SKM-1 (cell line): ENCODE results near the gene BAD.

Experiments used
- DNase-seq: peaks from one replicate; lab custom pipeline; 2025; ENCODE audit not compliant: unreplicated experiment; lab: John Stamatoyannopoulos, UW

Gene BAD

GRCh38 chr11:64281957-64282770 lies 2.3 kb downstream of the BAD start:
- DNase-seq, result no peak

DNA sequence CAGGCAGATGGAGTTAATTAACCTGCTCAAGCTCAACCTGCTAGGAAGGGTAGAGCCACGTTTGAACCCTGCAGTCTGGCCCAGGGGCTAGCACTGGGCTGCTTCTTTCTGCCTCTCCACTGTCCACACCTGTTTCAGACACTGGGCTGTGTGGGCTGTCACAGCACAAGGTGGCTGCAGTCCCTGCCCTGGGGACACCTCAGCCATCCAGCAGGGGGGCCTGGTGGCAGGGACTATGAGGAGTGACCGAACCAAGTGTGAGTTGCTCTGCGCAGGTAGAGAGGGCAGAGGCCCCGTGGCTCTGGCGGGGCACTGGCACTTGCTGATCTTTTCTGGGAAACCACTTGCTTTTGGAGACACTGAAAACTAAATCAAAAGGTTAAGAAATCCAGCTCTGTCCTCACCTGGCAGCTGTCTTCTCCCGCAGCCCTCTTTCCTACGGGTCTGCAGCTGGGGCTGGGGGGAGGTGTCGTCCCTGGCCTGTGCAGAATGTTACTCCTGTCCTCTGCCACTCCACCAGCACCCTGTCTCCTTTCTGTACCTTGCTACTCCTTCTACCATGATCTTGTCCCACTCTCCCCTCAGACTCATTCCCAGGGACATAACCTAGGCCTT lies 5.8 kb downstream of the BAD start:
- no peak for DNase-seq

DNA sequence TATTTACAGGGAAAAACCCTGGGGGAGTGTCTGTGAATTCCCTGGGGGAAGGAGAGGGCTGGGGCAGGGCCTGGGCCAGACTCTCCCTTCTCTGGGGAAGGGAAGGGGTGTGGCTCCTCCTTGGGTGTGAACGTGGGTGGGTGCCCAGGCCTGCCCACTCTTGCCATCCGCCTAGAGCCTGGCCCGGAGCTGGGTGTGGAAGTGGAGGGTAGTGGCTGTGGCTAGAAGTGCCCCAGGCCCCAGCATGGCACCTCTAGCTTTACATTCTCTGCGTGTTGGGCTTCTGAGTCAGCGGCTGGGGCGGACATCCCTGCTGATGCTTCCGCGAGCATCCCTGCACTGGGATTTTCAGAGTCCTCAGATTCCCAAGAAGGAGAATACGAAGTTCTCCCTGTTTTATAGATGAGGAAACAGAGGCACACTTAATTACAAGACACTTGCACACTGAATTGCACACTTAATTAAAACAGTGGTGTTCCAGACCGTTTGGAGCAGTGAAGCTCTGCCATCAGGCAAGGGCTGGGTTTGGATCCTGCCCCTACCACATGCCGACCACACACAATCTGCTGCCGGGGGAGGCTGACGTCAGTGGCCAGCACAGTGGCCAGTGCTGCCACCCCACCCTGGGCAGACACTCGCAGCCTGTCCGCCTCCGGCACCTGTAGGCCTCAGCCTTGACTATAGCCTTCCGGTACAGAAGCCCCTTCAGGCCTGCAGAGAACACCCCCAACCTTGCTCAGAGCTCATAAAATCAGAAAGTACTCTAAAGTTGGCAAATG lies 7.6 kb downstream of the BAD start:
- DNase-seq, result no peak

- DNase-seq, result no peak
These were observed 8.6 kb downstream of the BAD start for GRCh38 chr11:64275841-64276240.

GRCh38 chr11:64275031-64275800 lies 9.2 kb downstream of the BAD start:
- DNase-seq, result no peak

DNA sequence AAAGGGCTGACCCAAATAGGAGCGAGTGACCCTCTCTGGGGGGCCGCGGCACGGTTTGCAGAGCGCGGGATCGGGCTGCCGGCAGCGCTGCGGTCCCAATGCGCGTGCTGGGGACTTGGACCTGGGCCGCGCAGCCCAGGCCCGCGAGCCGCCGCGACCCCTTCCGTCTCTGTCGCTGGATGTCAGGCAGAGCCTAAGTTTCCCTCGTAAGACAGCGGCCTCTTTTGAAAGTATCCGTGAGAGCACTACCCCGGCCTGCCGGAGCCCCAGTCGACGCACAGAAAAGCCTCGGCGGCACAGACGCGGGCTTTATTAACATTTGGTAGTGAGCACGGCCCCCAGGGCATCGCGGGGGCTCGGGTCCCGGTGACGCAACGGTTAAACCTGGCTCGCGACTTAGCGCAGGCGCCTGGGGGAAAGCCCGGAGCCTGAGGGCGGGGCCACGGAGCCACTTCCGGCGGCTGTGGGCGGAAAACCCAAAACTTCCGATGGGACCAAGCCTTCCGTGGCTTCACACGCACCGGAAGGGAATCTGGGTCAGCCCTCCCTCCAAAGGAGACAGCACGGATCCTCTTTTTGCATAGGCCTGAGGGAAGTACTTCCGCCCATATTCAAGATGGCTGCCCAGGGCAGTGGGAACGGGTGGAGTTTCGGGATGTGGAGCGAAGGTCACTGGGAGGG lies 14.8 kb downstream of the BAD start:
- peak; percentile 98 for DNase-seq

- DNase-seq, result no peak
These were observed 15.4 kb downstream of the BAD start for GRCh38 chr11:64268893-64269539.

GRCh38 chr11:64268025-64268892 lies 16.2 kb downstream of the BAD start:
- no peak for DNase-seq

DNA sequence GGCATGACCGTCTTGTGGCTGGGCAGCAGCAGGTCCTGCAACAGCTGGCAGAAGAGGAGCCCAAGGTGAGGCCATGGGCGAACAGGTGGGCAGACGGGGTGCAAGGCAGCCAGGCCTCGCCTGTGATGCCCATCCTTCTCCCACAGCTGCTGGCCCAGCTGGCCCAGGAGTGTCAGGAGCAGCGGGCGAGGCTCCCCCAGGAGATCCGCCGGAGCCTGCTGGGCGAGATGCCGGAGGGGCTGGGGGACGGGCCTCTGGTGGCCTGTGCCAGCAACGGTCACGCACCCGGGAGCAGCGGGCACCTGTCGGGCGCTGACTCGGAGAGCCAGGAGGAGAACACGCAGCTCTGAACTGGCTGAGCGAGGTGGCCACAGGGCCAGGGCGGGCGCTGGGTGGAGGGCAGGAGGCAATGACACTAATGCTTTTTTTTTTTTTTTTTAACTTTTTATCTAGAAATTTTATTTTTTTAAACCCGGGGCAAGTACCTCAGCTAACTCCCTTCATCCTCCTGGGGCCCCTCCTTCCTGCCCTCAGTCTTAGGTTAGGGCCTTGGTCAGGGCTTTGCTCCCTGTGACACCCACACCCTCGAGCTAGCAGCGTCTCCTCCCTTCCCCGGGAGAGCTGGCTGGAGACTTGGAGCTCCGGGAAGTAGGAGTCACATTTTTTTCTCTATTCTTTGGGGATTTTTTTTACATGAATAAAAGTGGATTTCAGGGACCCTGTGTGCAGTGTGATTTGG lies 17.1 kb downstream of the BAD start:
- DNase-seq, result no peak

GRCh38 chr11:64266339-64266738 lies 18.1 kb downstream of the BAD start:
- DNase-seq, result no peak

GRCh38 chr11:64265176-64266160 lies 19.0 kb downstream of the BAD start:
- DNase-seq, result no peak

DNA sequence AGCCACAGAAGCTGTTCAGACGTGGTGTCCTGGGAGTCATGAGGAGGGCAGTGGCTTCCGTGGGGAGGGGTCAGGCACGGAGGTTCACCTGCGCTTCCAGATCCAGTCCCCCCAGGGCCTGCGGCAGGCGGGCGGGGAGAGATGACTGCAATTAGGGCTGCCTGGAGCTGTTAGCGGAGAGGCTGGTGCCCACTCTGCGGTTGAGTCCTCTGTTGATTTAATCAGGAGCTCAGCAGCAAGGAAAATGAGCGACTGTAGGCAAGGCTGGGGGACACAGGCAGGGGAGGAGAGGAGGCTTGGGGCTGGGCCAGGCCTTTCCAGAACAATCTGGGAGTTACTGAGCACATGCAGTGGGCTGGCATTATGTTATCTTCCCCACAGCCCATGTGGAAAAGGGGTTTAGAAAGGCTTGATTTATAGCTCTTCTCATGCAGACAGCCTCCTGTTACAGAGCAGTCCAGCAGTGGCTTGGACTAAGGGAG lies 20.1 kb downstream of the BAD start:
- DNase-seq, result no peak

DNA sequence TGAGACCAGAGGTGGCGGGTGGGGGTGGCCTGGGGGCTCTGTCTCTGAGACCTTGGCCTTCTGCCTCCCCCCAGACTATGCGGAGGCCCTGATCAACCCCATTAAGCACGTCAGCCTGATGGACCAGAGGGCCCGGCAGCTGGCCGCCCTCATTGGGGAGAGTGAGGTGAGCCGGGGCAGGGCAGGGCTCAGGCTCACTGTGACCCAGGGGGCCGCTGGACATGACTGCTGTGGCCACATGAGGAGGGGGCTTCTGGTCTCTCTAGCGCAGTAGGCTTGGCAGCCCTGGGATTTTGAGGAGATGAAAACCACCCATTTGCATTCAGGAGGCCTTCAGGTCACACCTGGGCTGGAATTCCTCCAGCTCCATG lies 20.5 kb downstream of the BAD start:
- DNase-seq, result no peak

GRCh38 chr11:64263021-64263946 lies 21.2 kb downstream of the BAD start:
- DNase-seq, result no peak

DNA sequence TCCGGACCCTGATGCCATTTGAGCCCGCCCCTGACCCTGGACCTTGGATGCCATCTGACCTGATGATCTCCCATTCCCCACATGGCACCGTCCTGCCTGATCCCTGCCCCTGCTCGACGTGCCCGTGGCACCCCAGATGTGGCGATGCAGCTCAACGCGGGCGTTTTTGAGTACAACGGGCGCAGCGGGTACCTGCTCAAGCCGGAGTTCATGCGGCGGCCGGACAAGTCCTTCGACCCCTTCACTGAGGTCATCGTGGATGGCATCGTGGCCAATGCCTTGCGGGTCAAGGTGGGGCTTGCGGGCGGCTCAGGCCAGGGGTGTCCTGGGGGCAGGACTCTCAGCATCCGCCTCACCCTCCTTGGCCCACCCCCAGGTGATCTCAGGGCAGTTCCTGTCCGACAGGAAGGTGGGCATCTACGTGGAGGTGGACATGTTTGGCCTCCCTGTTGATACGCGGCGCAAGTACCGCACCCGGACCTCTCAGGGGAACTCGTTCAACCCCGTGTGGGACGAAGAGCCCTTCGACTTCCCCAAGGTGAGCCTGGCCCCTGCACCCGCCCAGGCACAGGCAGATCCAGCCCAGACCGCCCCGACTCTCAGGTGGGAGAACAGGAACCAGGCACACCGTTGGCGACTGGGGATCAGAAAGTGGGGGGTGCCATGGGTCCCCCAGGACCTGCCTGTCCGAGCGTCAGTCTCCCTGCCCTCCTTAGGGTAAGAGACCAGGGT lies 22.0 kb downstream of the BAD start:
- DNase-seq, result no peak
